ENCODE results near the gene SHC3. TPM values are rescaled to one million over a fixed set of nuclear protein-coding genes. Genes with fewer than 3 reads are reported as not detected.

Gene SHC3
- total RNA-seq, 1 experiment from 2014 or later = 0.27 TPM

DNA sequence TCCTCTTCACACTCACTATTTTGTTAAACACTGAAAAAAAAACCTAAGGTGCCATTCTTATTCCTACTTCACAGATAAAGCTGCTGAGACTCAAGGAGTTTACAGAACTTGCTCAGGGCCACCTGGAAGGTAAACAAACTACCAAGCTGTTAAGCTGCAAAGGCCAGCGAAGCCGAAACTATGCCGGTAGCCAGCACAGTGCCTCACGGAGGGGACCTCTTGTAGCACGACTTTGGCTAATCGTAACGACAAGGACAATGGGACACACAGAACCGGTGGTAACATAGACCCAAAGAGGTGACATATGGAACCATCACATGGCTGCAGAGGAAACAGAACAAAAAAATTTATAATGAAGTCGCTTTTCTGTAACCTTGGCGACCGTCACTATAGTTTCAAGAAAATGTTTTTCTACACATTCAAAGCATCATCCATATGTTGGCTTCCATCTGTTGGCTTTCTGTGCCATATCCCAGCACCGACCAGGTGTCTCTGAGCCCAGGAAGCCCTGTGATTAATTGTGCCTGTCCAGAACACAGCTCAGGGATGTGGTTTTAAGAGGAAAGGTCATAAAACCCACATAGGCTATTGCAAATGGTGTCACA, 127.1 kb downstream of the SHC3 start:
- CTCF ChIA-PET = no interaction called here
- POLR2A ChIA-PET = interaction anchor here (0.7 kb wide), 1 partner anchor 1059 kb away, joined by 3 read pairs; no protein-coding TSS in a partner anchor
- no peaks in the 10 kb centered on the region for H4K20me1 ChIP-seq (ENCODE audit: insufficient read depth)

DNA sequence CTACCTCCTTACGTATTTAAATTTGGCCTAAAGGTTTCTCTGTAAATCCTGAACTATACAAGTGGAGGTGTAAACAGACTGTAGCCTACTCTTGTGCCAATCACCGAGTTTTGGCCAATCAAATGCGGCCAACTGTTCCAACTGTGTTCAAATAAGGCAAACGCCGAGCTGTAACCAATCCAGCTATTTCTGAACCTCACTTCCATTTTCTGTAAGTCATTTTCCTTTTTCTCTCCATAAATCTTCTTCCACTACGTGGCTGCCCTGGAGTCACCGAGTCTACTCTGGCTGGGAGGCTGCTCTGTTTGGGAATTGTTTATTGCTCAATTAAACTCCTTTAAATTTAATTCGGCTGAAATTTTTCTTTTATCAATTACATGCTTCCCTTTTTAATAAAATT, 129.0 kb downstream of the SHC3 start:
- Histone ChIP-seq H2AFZ (ENCODE audit: low read depth, low read length, poor library complexity, severe bottlenecking) (no peak overlapping the region), H3K36me3 (ENCODE audit: control insufficient read depth in 1 of 2, insufficient read depth in 2 of 2, low read length in 2 of 2) (no peaks in the 10 kb centered on the region), H3K9me3 (ENCODE audit: control insufficient read depth in 1 of 2, insufficient read depth in 1 of 2, low read depth in 1 of 2, low read length in 2 of 2) (no peaks in the 10 kb centered on the region), H3K4me3 (replicated peaks in 1 of 2; ENCODE audit: low read depth in 1 of 2, low read length in 2 of 2) (no peak overlapping the region), H3K79me2 (ENCODE audit: insufficient read depth, low read length) (no peaks in the 10 kb centered on the region), H3K27me3 (ENCODE audit: insufficient read depth, low read length) (no peaks in the 10 kb centered on the region), H3K9ac (ENCODE audit: low read length) (no peak overlapping the region), H3K4me1 (ENCODE audit: control insufficient read depth in 1 of 2, insufficient read depth in 2 of 2, low read length in 2 of 2) (no peaks in the 10 kb centered on the region), H4K20me1 (ENCODE audit: insufficient read depth) (no peaks in the 10 kb centered on the region), H3K27ac (ENCODE audit: low read depth, low read length) (no peak overlapping the region), H3K4me2 (ENCODE audit: low read length) (no peak overlapping the region), H3K9me2 (ENCODE audit: insufficient read depth) (no peaks in the 10 kb centered on the region)
- DNase-seq (ENCODE audit: low read depth, low spot score) = no peak
- intact Hi-C loops (cut with micrococcal nuclease) = no loop called here
- CTCF ChIA-PET = no interaction called here
- BruUV-seq (replicated peaks) = no TSS peak
- RAD21 ChIA-PET (ENCODE audit: low non-redundant PET in 1 of 2, low total read pairs in 2 of 2, uncharacterized antibody in 2 of 2, unreplicated experiment in 2 of 2) = no interaction called here
- ATAC-seq = no peak
- POLR2A ChIA-PET = no interaction called here
- TF ChIP-seq ZFX (IDR thresholded peaks at IDR 0.05) = no peak
- TF ChIP-seq, protein P1, sequence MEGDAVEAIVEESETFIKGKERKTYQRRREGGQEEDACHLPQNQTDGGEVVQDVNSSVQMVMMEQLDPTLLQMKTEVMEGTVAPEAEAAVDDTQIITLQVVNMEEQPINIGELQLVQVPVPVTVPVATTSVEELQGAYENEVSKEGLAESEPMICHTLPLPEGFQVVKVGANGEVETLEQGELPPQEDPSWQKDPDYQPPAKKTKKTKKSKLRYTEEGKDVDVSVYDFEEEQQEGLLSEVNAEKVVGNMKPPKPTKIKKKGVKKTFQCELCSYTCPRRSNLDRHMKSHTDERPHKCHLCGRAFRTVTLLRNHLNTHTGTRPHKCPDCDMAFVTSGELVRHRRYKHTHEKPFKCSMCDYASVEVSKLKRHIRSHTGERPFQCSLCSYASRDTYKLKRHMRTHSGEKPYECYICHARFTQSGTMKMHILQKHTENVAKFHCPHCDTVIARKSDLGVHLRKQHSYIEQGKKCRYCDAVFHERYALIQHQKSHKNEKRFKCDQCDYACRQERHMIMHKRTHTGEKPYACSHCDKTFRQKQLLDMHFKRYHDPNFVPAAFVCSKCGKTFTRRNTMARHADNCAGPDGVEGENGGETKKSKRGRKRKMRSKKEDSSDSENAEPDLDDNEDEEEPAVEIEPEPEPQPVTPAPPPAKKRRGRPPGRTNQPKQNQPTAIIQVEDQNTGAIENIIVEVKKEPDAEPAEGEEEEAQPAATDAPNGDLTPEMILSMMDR (IDR thresholded peaks at IDR 0.05 in 2 of 3, conservative IDR thresholded peaks at IDR 0.05 in 1 of 3; ENCODE audit: borderline replicate concordance in 1 of 3, insufficient read depth in 1 of 3, low read depth in 2 of 3, low read length in 2 of 3) = no peak
- no peak for TF ChIP-seq SIN3A (IDR thresholded peaks at IDR 0.05; ENCODE audit: low read depth)
- TF ChIP-seq, protein P2, sequence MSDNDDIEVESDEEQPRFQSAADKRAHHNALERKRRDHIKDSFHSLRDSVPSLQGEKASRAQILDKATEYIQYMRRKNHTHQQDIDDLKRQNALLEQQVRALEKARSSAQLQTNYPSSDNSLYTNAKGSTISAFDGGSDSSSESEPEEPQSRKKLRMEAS (IDR thresholded peaks at IDR 0.05) = no peak
- no peak for TF ChIP-seq CBX3 (IDR thresholded peaks at IDR 0.05; ENCODE audit: low read depth)
- TF ChIP-seq POLR2AphosphoS5 (IDR thresholded peaks at IDR 0.05; ENCODE audit: low read depth, low read length) = no peak
- TF ChIP-seq FOSL1 (IDR thresholded peaks at IDR 0.05; ENCODE audit: low read depth) = no peak
- TF ChIP-seq POLR2A (IDR thresholded peaks at IDR 0.05; ENCODE audit: borderline replicate concordance, extremely low read depth, insufficient read depth, insufficient read length) = no peak
- TF ChIP-seq EGR1 (IDR thresholded peaks at IDR 0.05; ENCODE audit: low read depth) = no peak
- no peak for TF ChIP-seq SRF (IDR thresholded peaks at IDR 0.05; ENCODE audit: low read depth)
- no peak for TF ChIP-seq ZNF274 (IDR thresholded peaks at IDR 0.05; ENCODE audit: low read depth, low read length)
- no peak for TF ChIP-seq JUND (IDR thresholded peaks at IDR 0.05)
- no peak for TF ChIP-seq SP1 (IDR thresholded peaks at IDR 0.05; ENCODE audit: low read depth)
- no peak for TF ChIP-seq YY1 (IDR thresholded peaks at IDR 0.05; ENCODE audit: extremely low read depth, insufficient replicate concordance, low read depth, low read length)
- TF ChIP-seq, protein P3, sequence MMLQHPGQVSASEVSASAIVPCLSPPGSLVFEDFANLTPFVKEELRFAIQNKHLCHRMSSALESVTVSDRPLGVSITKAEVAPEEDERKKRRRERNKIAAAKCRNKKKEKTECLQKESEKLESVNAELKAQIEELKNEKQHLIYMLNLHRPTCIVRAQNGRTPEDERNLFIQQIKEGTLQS (IDR thresholded peaks at IDR 0.05) = no peak

More for the DNA sequence above, 127.1 kb downstream of the SHC3 start:
- BruUV-seq (replicated peaks) = no TSS peak
- no peak overlapping the region for H3K4me2 ChIP-seq (ENCODE audit: low read length)
- no peak overlapping the region for H3K9ac ChIP-seq (ENCODE audit: low read length)
- DNase-seq (ENCODE audit: low read depth, low spot score) = no peak
- no peak overlapping the region for H3K4me3 ChIP-seq (replicated peaks in 1 of 2; ENCODE audit: low read depth in 1 of 2, low read length in 2 of 2)
- no peaks in the 10 kb centered on the region for H3K36me3 ChIP-seq (ENCODE audit: control insufficient read depth in 1 of 2, insufficient read depth in 2 of 2, low read length in 2 of 2)
- H2AFZ ChIP-seq (ENCODE audit: low read depth, low read length, poor library complexity, severe bottlenecking) = no peak overlapping the region
- H3K79me2 ChIP-seq (ENCODE audit: insufficient read depth, low read length) = no peaks in the 10 kb centered on the region
- no peaks in the 10 kb centered on the region for H3K9me3 ChIP-seq (ENCODE audit: control insufficient read depth in 1 of 2, insufficient read depth in 1 of 2, low read depth in 1 of 2, low read length in 2 of 2)
- no peaks in the 10 kb centered on the region for H3K4me1 ChIP-seq (ENCODE audit: control insufficient read depth in 1 of 2, insufficient read depth in 2 of 2, low read length in 2 of 2)
- RAD21 ChIA-PET (ENCODE audit: low non-redundant PET in 1 of 2, low total read pairs in 2 of 2, uncharacterized antibody in 2 of 2, unreplicated experiment in 2 of 2) = no interaction called here
- intact Hi-C loops (cut with micrococcal nuclease) = no loop called here
- TF ChIP-seq EGR1 (IDR thresholded peaks at IDR 0.05; ENCODE audit: low read depth) (no peak), TCF7L2 (IDR thresholded peaks at IDR 0.05; ENCODE audit: borderline replicate concordance, extremely low read depth, insufficient read depth, insufficient read length) (no peak), ZFX (IDR thresholded peaks at IDR 0.05) (no peak), ELF1 (IDR thresholded peaks at IDR 0.05; ENCODE audit: borderline replicate concordance, low read depth) (no peak), FOSL1 (IDR thresholded peaks at IDR 0.05; ENCODE audit: low read depth) (no peak), SRF (IDR thresholded peaks at IDR 0.05; ENCODE audit: low read depth) (no peak)
- TF ChIP-seq, protein P3 (IDR thresholded peaks at IDR 0.05) = no peak
- ATAC-seq = no peak
- no peak overlapping the region for H3K27ac ChIP-seq (ENCODE audit: low read depth, low read length)
- H3K27me3 ChIP-seq (ENCODE audit: insufficient read depth, low read length) = no peaks in the 10 kb centered on the region
- H3K9me2 ChIP-seq (ENCODE audit: insufficient read depth) = no peaks in the 10 kb centered on the region

All from HCT116 (cell line).